CD4-positive, alpha-beta T cell treated with Interleukin-2 at 100 ng/mL for 4 hours (primary cell): ENCODE data around the gene ZNF277.

Experiments used
- DNase-seq: peaks from one replicate; pipeline ENCODE4 v3.0.0-alpha.2; 2020; ENCODE audit warnings: low spot score

Gene ZNF277

GRCh38 chr7:112357136-112357535 is 150.6 kb downstream of the ZNF277 start:
- no peak for DNase-seq

GRCh38 chr7:112358513-112358912 is 152.0 kb downstream of the ZNF277 start:
- DNase-seq = no peak

- no peak for DNase-seq
Measured at GRCh38 chr7:112359086-112359485, 152.6 kb downstream of the ZNF277 start.

GRCh38 chr7:112360681-112361080 is 154.2 kb downstream of the ZNF277 start:
- no peak for DNase-seq

GRCh38 chr7:112361154-112361553 is 154.7 kb downstream of the ZNF277 start:
- DNase-seq = no peak

- DNase-seq = no peak
Measured at GRCh38 chr7:112362053-112362650, 155.7 kb downstream of the ZNF277 start.

- DNase-seq = no peak
Measured at GRCh38 chr7:112362731-112363131, 156.2 kb downstream of the ZNF277 start.

- DNase-seq = no peak
Measured at GRCh38 chr7:112364388-112364787, 157.9 kb downstream of the ZNF277 start.

- DNase-seq = no peak
Measured at GRCh38 chr7:112365551-112365950, 159.1 kb downstream of the ZNF277 start.

GRCh38 chr7:112366886-112367285 is 160.4 kb downstream of the ZNF277 start:
- DNase-seq = no peak

GRCh38 chr7:112370436-112370835 is 163.9 kb downstream of the ZNF277 start:
- DNase-seq = no peak

GRCh38 chr7:112371701-112372100 is 165.2 kb downstream of the ZNF277 start:
- no peak for DNase-seq

- DNase-seq = no peak
Measured at GRCh38 chr7:112372101-112372500, 165.6 kb downstream of the ZNF277 start.

- DNase-seq = no peak
Measured at GRCh38 chr7:112377593-112377992, 171.1 kb downstream of the ZNF277 start.

- DNase-seq = no peak
Measured at GRCh38 chr7:112381311-112382091, 175.0 kb downstream of the ZNF277 start.

GRCh38 chr7:112383671-112384417 is 177.3 kb downstream of the ZNF277 start:
- DNase-seq = peak; percentile 14

GRCh38 chr7:112385516-112385915 is 179.0 kb downstream of the ZNF277 start:
- DNase-seq = no peak

- no peak for DNase-seq
Measured at GRCh38 chr7:112386619-112387018, 180.1 kb downstream of the ZNF277 start.

GRCh38 chr7:112390167-112390566 is 183.7 kb downstream of the ZNF277 start:
- DNase-seq = no peak

GRCh38 chr7:112391079-112391821 is 184.8 kb downstream of the ZNF277 start:
- DNase-seq = peak; percentile 47

- peak; percentile 61 for DNase-seq
Measured at GRCh38 chr7:112391841-112392286, 185.4 kb downstream of the ZNF277 start.
